GM18867 (cell line): ENCODE results near the gene MEPCE.
"Not testable (repeated sequence)": the region's sequence is repeated elsewhere in the genome, so short reads cannot be mapped to it uniquely, and the experiment has no call there.

Experiments
- ATAC-seq: cut with Tn5 transposase; IDR thresholded peaks from one replicate; pipeline ENCODE4 v1.9.1; 2021; ENCODE audit warnings: mild to moderate bottlenecking, moderate library complexity; ENCODE audit not compliant: unreplicated experiment

Gene MEPCE

GRCh38 chr7:100429637-100430492 is at the start of gene MEPCE:
TSS of gene MEPCE (plus strand) at chr7:100429831. CDS start at chr7:100430019, 188 bp downstream.
- peak; percentile 45 for ATAC-seq

GRCh38 chr7:100380196-100380595 is 49.4 kb upstream of the MEPCE start:
- ATAC-seq: no peak

- ATAC-seq: not testable (repeated sequence)
Observed at GRCh38 chr7:100381531-100382233, 47.9 kb upstream of the MEPCE start.

- ATAC-seq: not testable (repeated sequence)
Observed at GRCh38 chr7:100382234-100382853, 47.3 kb upstream of the MEPCE start.

- no peak for ATAC-seq
Observed at GRCh38 chr7:100384628-100385294, 44.9 kb upstream of the MEPCE start.

GRCh38 chr7:100386940-100387339 is 42.7 kb upstream of the MEPCE start:
- ATAC-seq: no peak

- no peak for ATAC-seq
Observed at GRCh38 chr7:100387695-100388094, 41.9 kb upstream of the MEPCE start.

GRCh38 chr7:100389437-100390088 is 40.1 kb upstream of the MEPCE start:
- no peak for ATAC-seq

- ATAC-seq: no peak
Observed at GRCh38 chr7:100390286-100391009, 39.2 kb upstream of the MEPCE start.

- ATAC-seq: no peak
Observed at GRCh38 chr7:100393233-100393905, 36.3 kb upstream of the MEPCE start.

GRCh38 chr7:100394077-100394476 is 35.6 kb upstream of the MEPCE start:
- ATAC-seq: no peak

- ATAC-seq: peak; percentile 87
Observed at GRCh38 chr7:100396421-100396982, 33.1 kb upstream of the MEPCE start.

- ATAC-seq: no peak
Observed at GRCh38 chr7:100397315-100398081, 32.1 kb upstream of the MEPCE start.

GRCh38 chr7:100398239-100398638 is 31.4 kb upstream of the MEPCE start:
- ATAC-seq: no peak

- ATAC-seq: no peak
Observed at GRCh38 chr7:100400041-100400440, 29.6 kb upstream of the MEPCE start.

GRCh38 chr7:100400656-100401055 is 29.0 kb upstream of the MEPCE start:
- ATAC-seq: no peak

- ATAC-seq: no peak
Observed at GRCh38 chr7:100401811-100402210, 27.8 kb upstream of the MEPCE start.

GRCh38 chr7:100402241-100402640 is 27.4 kb upstream of the MEPCE start:
- ATAC-seq: no peak
